Peyer's patch (tissue), 4 donors: ENCODE data around the gene EIF2AK2. TPM values are rescaled to one million over a fixed set of nuclear protein-coding genes. Genes with fewer than 3 reads are reported as not detected.

Experiments
- DNase-seq, 3 donors: peaks; one replicate each; pipeline ENCODE4 v3.0.0-alpha.2; 2017 to 2019
- H3K27ac ChIP-seq, 4 donors: fragments of 200-600 bp; sonication (generic); one replicate each; pipeline ENCODE4 v1.5.1; 2016 to 2019
- H3K27me3 ChIP-seq, 2 donors: fragments of 200-600 bp; sonication (generic); one replicate each; pipeline ENCODE4 v1.5.1; 2019
- H3K36me3 ChIP-seq, 3 donors: fragments of 200-600 bp; sonication (generic); one replicate each; pipeline ENCODE4 v1.5.1; 2016 to 2019
- H3K4me1 ChIP-seq, 4 donors: fragments of 200-600 bp; sonication (generic); one replicate each; pipeline ENCODE4 v1.5.1; 2016 to 2019
- H3K4me3 ChIP-seq, 4 donors: fragments of 200-600 bp; sonication (generic); 1 replicate in 3 of 4; 2 replicates in 1 of 4; pipeline ENCODE4 v1.5.1; 2016 to 2019; ENCODE audit warnings: mild to moderate bottlenecking in 1 of 4
- H3K9me3 ChIP-seq, 4 donors: fragments of 200-600 bp; sonication (generic); one replicate each; pipeline ENCODE4 v1.5.1; 2016 to 2019; ENCODE audit warnings: mild to moderate bottlenecking in 1 of 4
- POLR2A ChIP-seq, 2 donors: fragments of 450-650 bp; IDR thresholded peaks; one replicate each; pipeline ENCODE4 v1.5.1; 2017; ENCODE audit warnings: antibody characterized with exemption in 2 of 2, mild to moderate bottlenecking in 2 of 2, moderate library complexity in 2 of 2
- total RNA-seq, 4 donors: library from RNA; depleted of rRNA; stranded (reverse); fragments of >200 nt; gene quantifications; one replicate each; pipeline ENCODE4 v1.1.0, GENCODE V29; 2016
- TF ChIP-seq, protein P1 (sequence below), 6 experiments: fragments of 450-650 bp in 4 of 6; fragments of 200-600 bp in 2 of 6; sonication (generic) in 1 of 6; IDR thresholded peaks; one replicate each; pipeline ENCODE4 v1.5.1; 2017 to 2019; ENCODE audit warnings: antibody characterized with exemption in 6 of 6, mild to moderate bottlenecking in 3 of 6, moderate library complexity in 1 of 6

The EIF2AK2 gene
- total RNA-seq, 4 donors from 2014 or later, result 18.7 to 31.2 (median 25.7) TPM

DNA sequence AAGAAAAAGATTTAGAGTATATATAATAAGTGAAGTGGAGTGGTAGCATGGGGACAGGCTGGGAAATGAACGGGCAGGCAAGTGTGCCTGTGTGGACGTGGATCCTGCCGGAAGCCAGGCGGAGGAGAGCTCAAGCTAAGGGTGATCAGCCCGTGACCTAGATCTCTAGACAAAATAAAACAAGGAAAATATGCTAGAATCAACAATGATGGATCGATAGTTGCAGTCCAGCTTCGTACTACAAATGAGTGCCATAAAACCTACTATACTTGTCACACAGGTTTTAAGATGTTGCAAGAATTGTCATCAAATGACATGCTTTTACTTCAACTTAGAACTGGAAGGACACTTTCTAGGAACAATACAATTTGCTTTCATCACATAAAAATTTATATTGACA is 8.5 kb downstream of the EIF2AK2 start:
- DNase-seq, result no peak
- no peak overlapping the region for H3K4me3 ChIP-seq
- no peaks in the 10 kb centered on the region for H3K9me3 ChIP-seq
- TF ChIP-seq, protein P1, sequence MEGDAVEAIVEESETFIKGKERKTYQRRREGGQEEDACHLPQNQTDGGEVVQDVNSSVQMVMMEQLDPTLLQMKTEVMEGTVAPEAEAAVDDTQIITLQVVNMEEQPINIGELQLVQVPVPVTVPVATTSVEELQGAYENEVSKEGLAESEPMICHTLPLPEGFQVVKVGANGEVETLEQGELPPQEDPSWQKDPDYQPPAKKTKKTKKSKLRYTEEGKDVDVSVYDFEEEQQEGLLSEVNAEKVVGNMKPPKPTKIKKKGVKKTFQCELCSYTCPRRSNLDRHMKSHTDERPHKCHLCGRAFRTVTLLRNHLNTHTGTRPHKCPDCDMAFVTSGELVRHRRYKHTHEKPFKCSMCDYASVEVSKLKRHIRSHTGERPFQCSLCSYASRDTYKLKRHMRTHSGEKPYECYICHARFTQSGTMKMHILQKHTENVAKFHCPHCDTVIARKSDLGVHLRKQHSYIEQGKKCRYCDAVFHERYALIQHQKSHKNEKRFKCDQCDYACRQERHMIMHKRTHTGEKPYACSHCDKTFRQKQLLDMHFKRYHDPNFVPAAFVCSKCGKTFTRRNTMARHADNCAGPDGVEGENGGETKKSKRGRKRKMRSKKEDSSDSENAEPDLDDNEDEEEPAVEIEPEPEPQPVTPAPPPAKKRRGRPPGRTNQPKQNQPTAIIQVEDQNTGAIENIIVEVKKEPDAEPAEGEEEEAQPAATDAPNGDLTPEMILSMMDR (IDR thresholded peaks at IDR 0.05), result no peak
- no peak for TF ChIP-seq POLR2A (IDR thresholded peaks at IDR 0.05)
- H3K27me3 ChIP-seq, result no peaks in the 10 kb centered on the region
- no peak overlapping the region for H3K27ac ChIP-seq
- no peaks in the 10 kb centered on the region for H3K4me1 ChIP-seq
- H3K36me3 ChIP-seq, result peaks cover 0 to 52% (median 0%) of the 10 kb centered on the region in 3 donors

GRCh38 chr2:37146062-37146461 is 10.7 kb downstream of the EIF2AK2 start:
- no peak for TF ChIP-seq POLR2A (IDR thresholded peaks at IDR 0.05)
- TF ChIP-seq, protein P1 (IDR thresholded peaks at IDR 0.05), result no peak
- no peaks in the 10 kb centered on the region for H3K9me3 ChIP-seq
- no peak for DNase-seq
- peaks cover 0 to 65% (median 0%) of the 10 kb centered on the region in 3 donors for H3K36me3 ChIP-seq
- no peak overlapping the region for H3K4me3 ChIP-seq
- no peaks in the 10 kb centered on the region for H3K4me1 ChIP-seq
- no peak overlapping the region for H3K27ac ChIP-seq
- H3K27me3 ChIP-seq, result no peaks in the 10 kb centered on the region

DNA sequence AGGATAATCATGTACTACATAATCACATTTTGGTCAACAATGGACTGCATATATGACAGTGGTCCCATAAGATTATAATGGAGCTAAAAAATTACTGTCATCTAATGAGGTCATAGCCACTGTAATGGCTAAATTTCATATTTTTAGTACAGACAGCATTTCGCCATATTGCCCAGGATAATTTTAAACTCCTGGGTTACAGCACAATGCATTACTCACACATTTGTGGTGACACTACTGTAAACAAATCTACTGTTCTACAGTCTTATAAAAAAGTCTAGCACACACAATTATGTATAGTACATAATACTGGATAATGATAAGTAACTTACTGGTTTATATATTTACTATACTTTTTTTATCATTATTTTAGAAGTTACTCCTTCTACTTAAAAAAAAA is 12.8 kb downstream of the EIF2AK2 start:
- no peak overlapping the region for H3K27ac ChIP-seq
- no peak for DNase-seq
- H3K4me1 ChIP-seq, result no peaks in the 10 kb centered on the region
- no peaks in the 10 kb centered on the region for H3K27me3 ChIP-seq
- no peaks in the 10 kb centered on the region for H3K9me3 ChIP-seq
- H3K36me3 ChIP-seq, result peaks cover 0 to 86% (median 0%) of the 10 kb centered on the region in 3 donors
- no peak overlapping the region for H3K4me3 ChIP-seq
- TF ChIP-seq, protein P1 (IDR thresholded peaks at IDR 0.05), result no peak

- peaks cover 0 to 87% (median under 1%) of the 10 kb centered on the region in 3 donors for H3K36me3 ChIP-seq
- no peak overlapping the region for H3K4me3 ChIP-seq
- TF ChIP-seq, protein P1 (IDR thresholded peaks at IDR 0.05), result no peak
- no peak for TF ChIP-seq POLR2A (IDR thresholded peaks at IDR 0.05)
These were observed 14.2 kb downstream of the EIF2AK2 start for GRCh38 chr2:37142546-37142945.

GRCh38 chr2:37132914-37133313 is 23.9 kb downstream of the EIF2AK2 start:
- H3K27me3 ChIP-seq, result no peaks in the 10 kb centered on the region
- no peaks in the 10 kb centered on the region for H3K4me1 ChIP-seq
- H3K27ac ChIP-seq, result no peak overlapping the region
- H3K4me3 ChIP-seq, result no peak overlapping the region
- DNase-seq, result no peak
- TF ChIP-seq, protein P1 (IDR thresholded peaks at IDR 0.05), result no peak
- no peak for TF ChIP-seq POLR2A (IDR thresholded peaks at IDR 0.05)
- no peaks in the 10 kb centered on the region for H3K9me3 ChIP-seq
- H3K36me3 ChIP-seq, result peaks cover 0 to 79% (median 5%) of the 10 kb centered on the region in 3 donors

More at GRCh38 chr2:37142546-37142945, 14.2 kb downstream of the EIF2AK2 start:
- no peaks in the 10 kb centered on the region for H3K9me3 ChIP-seq
- H3K4me1 ChIP-seq, result no peaks in the 10 kb centered on the region
- H3K27me3 ChIP-seq, result no peaks in the 10 kb centered on the region
- no peak overlapping the region for H3K27ac ChIP-seq
- no peak for DNase-seq

DNA sequence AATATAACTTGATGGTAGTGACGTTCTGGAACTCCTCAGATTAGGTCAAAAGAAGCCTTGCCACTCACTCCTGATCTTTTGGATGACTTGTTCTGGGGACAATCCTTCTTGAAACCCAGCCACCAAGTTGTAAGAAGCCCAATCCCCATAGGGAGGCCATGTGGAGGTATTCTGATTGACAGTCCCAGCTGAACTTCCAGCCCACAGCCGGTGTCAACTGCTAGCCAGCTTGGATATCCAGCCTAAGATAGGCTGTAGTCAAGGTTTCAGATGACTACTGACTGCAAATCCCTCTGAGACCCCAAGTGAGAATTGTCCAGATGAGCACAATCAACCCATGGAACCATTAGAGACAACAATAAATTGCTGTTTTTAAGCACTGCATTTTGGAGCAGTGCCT is 31.4 kb downstream of the EIF2AK2 start:
- Histone ChIP-seq H3K4me3 (no peak overlapping the region), H3K27ac (no peak overlapping the region), H3K27me3 (no peaks in the 10 kb centered on the region), H3K36me3 (peaks cover 0 to 54% (median 3%) of the 10 kb centered on the region in 3 donors), H3K4me1 (no peaks in the 10 kb centered on the region), H3K9me3 (no peaks in the 10 kb centered on the region)
- no peak for DNase-seq
- TF ChIP-seq, protein P1 (IDR thresholded peaks at IDR 0.05), result no peak
